ENCODE measurements around the gene PIP.

The PIP gene

GRCh38 chr7:143181349-143181748, 49.5 kb downstream of the PIP start:
- TF ChIP-seq EZH2phosphoT487 (conservative IDR thresholded peaks at IDR 0.05; ENCODE audit: low read length) (no peak), CTCF (IDR thresholded peaks at IDR 0.05; ENCODE audit: insufficient read depth, low read length, poor library complexity, severe bottlenecking) (no peak)
- H4K20me1 ChIP-seq (ENCODE audit: low read depth, low read length) = no peaks in the 10 kb centered on the region
- no peak overlapping the region for H3K4me3 ChIP-seq (ENCODE audit: insufficient read depth, low read length, poor library complexity, severe bottlenecking)
- no peaks in the 10 kb centered on the region for H3K36me3 ChIP-seq (ENCODE audit: low read length)
- no peaks in the 10 kb centered on the region for H3K79me2 ChIP-seq (ENCODE audit: insufficient read depth, low read length)
- H3K4me2 ChIP-seq (ENCODE audit: low read depth, low read length, poor library complexity, severe bottlenecking) = no peak overlapping the region
- no peaks in the 10 kb centered on the region for H3F3A ChIP-seq (ENCODE audit: insufficient read depth)
- H3K27me3 ChIP-seq (ENCODE audit: low read length) = no peaks in the 10 kb centered on the region
- no peak overlapping the region for H3K9ac ChIP-seq (ENCODE audit: low read length)
- no peaks in the 10 kb centered on the region for H3K9me2 ChIP-seq (replicated peaks; ENCODE audit: insufficient read depth, low read length)
- peaks cover 9% of the 10 kb centered on the region; the same call in 1 of the 2 replicates for H3K9me3 ChIP-seq (ENCODE audit: insufficient read depth, low read length)
- no peak overlapping the region for H3K27ac ChIP-seq (ENCODE audit: low read depth, low read length)
- H2AFZ ChIP-seq (ENCODE audit: low read depth, low read length, severe bottlenecking) = no peak overlapping the region

DNA sequence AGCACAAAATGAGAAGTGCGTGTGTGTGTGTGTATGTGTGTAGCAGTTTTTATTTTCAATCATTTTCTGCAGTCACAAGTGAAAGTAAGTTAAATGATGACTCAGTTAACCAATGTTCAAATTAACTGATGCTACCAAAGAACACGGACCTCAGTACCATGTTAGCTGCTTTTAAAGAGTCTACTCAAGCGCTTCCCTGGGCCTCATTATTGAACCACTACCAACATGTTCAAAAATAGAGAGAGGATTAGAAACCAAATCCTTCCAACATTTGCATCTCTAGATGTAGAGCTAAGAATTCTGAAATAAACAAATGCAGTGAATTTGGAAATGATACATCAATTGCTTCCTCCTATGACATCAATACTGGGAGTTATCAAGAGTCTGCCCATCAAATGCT, 51.1 kb downstream of the PIP start, which contains the start of gene TAS2R39:
TSS of gene TAS2R39 (plus strand) at position 396 of the 400 bp plus-strand sequence. CDS start at position 396, 0 bp downstream.
- no peaks in the 10 kb centered on the region for H3K36me3 ChIP-seq (ENCODE audit: low read length)
- no peaks in the 10 kb centered on the region for H3F3A ChIP-seq (ENCODE audit: insufficient read depth)
- H4K20me1 ChIP-seq (ENCODE audit: low read depth, low read length) = no peaks in the 10 kb centered on the region
- H2AFZ ChIP-seq (ENCODE audit: low read depth, low read length, severe bottlenecking) = no peak within 1 kb of the TSS
- peaks cover 5% of the 10 kb centered on the region; the same call in 1 of the 2 replicates for H3K9me3 ChIP-seq (ENCODE audit: insufficient read depth, low read length)
- no peaks in the 10 kb centered on the region for H3K27me3 ChIP-seq (ENCODE audit: low read length)
- H3K4me2 ChIP-seq (ENCODE audit: low read depth, low read length, poor library complexity, severe bottlenecking) = no peak within 1 kb of the TSS
- H3K79me2 ChIP-seq (ENCODE audit: insufficient read depth, low read length) = no peaks in the 10 kb centered on the region
- no peak within 1 kb of the TSS for H3K9ac ChIP-seq (ENCODE audit: low read length)
- H3K9me2 ChIP-seq (replicated peaks; ENCODE audit: insufficient read depth, low read length) = no peaks in the 10 kb centered on the region
- no peak within 1 kb of the TSS for H3K4me3 ChIP-seq (ENCODE audit: insufficient read depth, low read length, poor library complexity, severe bottlenecking)
- TF ChIP-seq EZH2phosphoT487 (conservative IDR thresholded peaks at IDR 0.05; ENCODE audit: low read length) = no peak
- TF ChIP-seq CTCF (IDR thresholded peaks at IDR 0.05; ENCODE audit: insufficient read depth, low read length, poor library complexity, severe bottlenecking) = no peak
- no peak within 1 kb of the TSS for H3K27ac ChIP-seq (ENCODE audit: low read depth, low read length)

- no peak overlapping the region for H3K4me2 ChIP-seq (ENCODE audit: low read depth, low read length, poor library complexity, severe bottlenecking)
- H3K4me3 ChIP-seq (ENCODE audit: insufficient read depth, low read length, poor library complexity, severe bottlenecking) = no peak overlapping the region
- no peaks in the 10 kb centered on the region for H3K79me2 ChIP-seq (ENCODE audit: insufficient read depth, low read length)
- no peaks in the 10 kb centered on the region for H3K9me3 ChIP-seq (ENCODE audit: insufficient read depth, low read length)
- H3K27ac ChIP-seq (ENCODE audit: low read depth, low read length) = no peak overlapping the region
- H3K9ac ChIP-seq (ENCODE audit: low read length) = no peak overlapping the region
- no peak for TF ChIP-seq EZH2phosphoT487 (conservative IDR thresholded peaks at IDR 0.05; ENCODE audit: low read length)
- TF ChIP-seq CTCF (IDR thresholded peaks at IDR 0.05; ENCODE audit: insufficient read depth, low read length, poor library complexity, severe bottlenecking) = no peak
- no peaks in the 10 kb centered on the region for H4K20me1 ChIP-seq (ENCODE audit: low read depth, low read length)
- no peaks in the 10 kb centered on the region for H3K27me3 ChIP-seq (ENCODE audit: low read length)
- no peaks in the 10 kb centered on the region for H3K9me2 ChIP-seq (replicated peaks; ENCODE audit: insufficient read depth, low read length)
- H3K36me3 ChIP-seq (ENCODE audit: low read length) = no peaks in the 10 kb centered on the region
- H2AFZ ChIP-seq (ENCODE audit: low read depth, low read length, severe bottlenecking) = no peak overlapping the region
- no peaks in the 10 kb centered on the region for H3F3A ChIP-seq (ENCODE audit: insufficient read depth)
Measured at GRCh38 chr7:143185551-143185950, 53.7 kb downstream of the PIP start.
